HEK293 (cell line): ENCODE measurements around the gene STX10.

Source experiments
- BCL11A ChIP-seq: fragments of 450-650 bp; formaldehyde crosslinking; IDR thresholded peaks from 2 replicates; pipeline ENCODE4 v1.5.1; 2016; ENCODE audit warnings: low read depth, missing biosample characterization, missing genetic modification characterization
- EGR2 ChIP-seq: fragments of 450-650 bp; formaldehyde crosslinking; IDR thresholded peaks from 2 replicates; pipeline ENCODE4 v1.5.1; 2016; ENCODE audit warnings: low read depth, missing biosample characterization, missing genetic modification characterization
- HOXC10 ChIP-seq: sonication (generic); formaldehyde crosslinking; IDR thresholded peaks from 2 replicates; pipeline ENCODE4 v1.8.1; 2023; ENCODE audit warnings: mild to moderate bottlenecking, missing genetic modification reagents
- IKZF3 ChIP-seq: fragments of 450-650 bp; IDR thresholded peaks from 2 replicates; pipeline ENCODE4 v1.5.0; 2018; ENCODE audit warnings: missing biosample characterization, mild to moderate bottlenecking, missing genetic modification characterization, moderate library complexity
- KLF7 ChIP-seq: fragments of 450-650 bp; formaldehyde crosslinking; IDR thresholded peaks from 2 replicates; pipeline ENCODE4 v1.5.1; 2016; ENCODE audit warnings: missing biosample characterization, missing genetic modification characterization, borderline replicate concordance
- SCRT1 ChIP-seq: fragments of 450-650 bp; formaldehyde crosslinking; IDR thresholded peaks from 2 replicates; pipeline ENCODE4 v1.5.1; 2016; ENCODE audit warnings: missing biosample characterization, missing genetic modification characterization, borderline replicate concordance
- ZBTB17 ChIP-seq: fragments of 450-650 bp; formaldehyde crosslinking; IDR thresholded peaks from 2 replicates; pipeline ENCODE4 v1.5.1; 2016; ENCODE audit warnings: missing biosample characterization, missing genetic modification characterization
- ZEB2 ChIP-seq: fragments of 450-650 bp; formaldehyde crosslinking; IDR thresholded peaks from 2 replicates; pipeline ENCODE4 v1.5.1; 2016; ENCODE audit warnings: missing biosample characterization, missing genetic modification characterization
- ZFP37 ChIP-seq: fragments of 450-650 bp; formaldehyde crosslinking; IDR thresholded peaks from 2 replicates; pipeline ENCODE4 v1.5.1; 2016; ENCODE audit warnings: missing biosample characterization, missing genetic modification characterization
- ZNF155 ChIP-seq: fragments of 450-650 bp; formaldehyde crosslinking; IDR thresholded peaks from 2 replicates; pipeline ENCODE4 v1.5.1; 2016; ENCODE audit warnings: missing biosample characterization, missing genetic modification characterization
- ZNF175 ChIP-seq: fragments of 450-650 bp; formaldehyde crosslinking; IDR thresholded peaks from 2 replicates; pipeline ENCODE4 v1.5.1; 2016; ENCODE audit warnings: missing biosample characterization, missing genetic modification characterization
- ZNF18 ChIP-seq: fragments of 450-650 bp; formaldehyde crosslinking; IDR thresholded peaks from 2 replicates; pipeline ENCODE4 v1.5.1; 2016; ENCODE audit warnings: missing biosample characterization, missing genetic modification characterization
- ZNF221 ChIP-seq: fragments of 450-650 bp; formaldehyde crosslinking; IDR thresholded peaks from 2 replicates; pipeline ENCODE4 v1.5.1; 2017; ENCODE audit warnings: missing biosample characterization, missing genetic modification characterization, borderline replicate concordance
- ZNF292 ChIP-seq: fragments of 450-650 bp; formaldehyde crosslinking; IDR thresholded peaks from 2 replicates; pipeline ENCODE4 v1.5.1; 2016; ENCODE audit warnings: low read depth, missing biosample characterization, missing genetic modification characterization, borderline replicate concordance
- ZNF311 ChIP-seq: fragments of 450-650 bp; formaldehyde crosslinking; IDR thresholded peaks from 2 replicates; pipeline ENCODE4 v1.5.1; 2017; ENCODE audit warnings: missing biosample characterization, missing genetic modification characterization, borderline replicate concordance
- ZNF335 ChIP-seq: fragments of 450-650 bp; formaldehyde crosslinking; conservative IDR thresholded peaks from 2 replicates; pipeline ENCODE4 v1.5.1; 2016; ENCODE audit warnings: missing biosample characterization, missing genetic modification characterization
- ZNF391 ChIP-seq: fragments of 450-650 bp; formaldehyde crosslinking; IDR thresholded peaks from 2 replicates; pipeline ENCODE4 v1.5.1; 2016; ENCODE audit warnings: low read depth, missing biosample characterization, missing genetic modification characterization, borderline replicate concordance
- ZNF433 ChIP-seq: fragments of 450-650 bp; formaldehyde crosslinking; IDR thresholded peaks from 2 replicates; pipeline ENCODE4 v1.5.1; 2016; ENCODE audit warnings: missing biosample characterization, missing genetic modification characterization, low read depth
- ZNF473 ChIP-seq: fragments of 450-650 bp; formaldehyde crosslinking; IDR thresholded peaks from 2 replicates; pipeline ENCODE4 v1.5.1; 2017; ENCODE audit warnings: missing biosample characterization, missing genetic modification characterization
- ZNF529 ChIP-seq: fragments of 450-650 bp; formaldehyde crosslinking; IDR thresholded peaks from 2 replicates; pipeline ENCODE4 v1.5.1; 2017; ENCODE audit warnings: missing genetic modification characterization, missing biosample characterization; ENCODE audit not compliant: insufficient replicate concordance
- ZNF530 ChIP-seq: fragments of 450-650 bp; formaldehyde crosslinking; IDR thresholded peaks from 2 replicates; pipeline ENCODE4 v1.5.1; 2016; ENCODE audit warnings: low read depth, missing biosample characterization, missing genetic modification characterization
- ZNF600 ChIP-seq: fragments of 450-650 bp; formaldehyde crosslinking; IDR thresholded peaks from 2 replicates; pipeline ENCODE4 v1.5.1; 2016; ENCODE audit warnings: missing biosample characterization, missing genetic modification characterization
- ZNF660 ChIP-seq: fragments of 450-650 bp; IDR thresholded peaks from 2 replicates; pipeline ENCODE4 v1.5.1; 2018; ENCODE audit warnings: missing biosample characterization, mild to moderate bottlenecking, missing genetic modification characterization
- ZNF670 ChIP-seq: fragments of 450-650 bp; formaldehyde crosslinking; IDR thresholded peaks from 2 replicates; pipeline ENCODE4 v1.5.1; 2016; ENCODE audit warnings: missing biosample characterization, missing genetic modification characterization, low read depth
- ZNF791 ChIP-seq: fragments of 450-650 bp; formaldehyde crosslinking; IDR thresholded peaks from 2 replicates; pipeline ENCODE4 v1.5.1; 2016; ENCODE audit warnings: missing biosample characterization, missing genetic modification characterization
- ZNF837 ChIP-seq: fragments of 450-650 bp; formaldehyde crosslinking; IDR thresholded peaks from 2 replicates; pipeline ENCODE4 v1.5.1; 2016; ENCODE audit warnings: missing biosample characterization, missing genetic modification characterization
- TF ChIP-seq, protein P1 (sequence below): fragments of 450-650 bp; formaldehyde crosslinking; IDR thresholded peaks from 2 replicates; pipeline ENCODE4 v1.5.0; 2017; ENCODE audit warnings: missing biosample characterization, missing genetic modification characterization, borderline replicate concordance
- TF ChIP-seq, protein P2 (sequence below): fragments of 450-650 bp; formaldehyde crosslinking; IDR thresholded peaks from 2 replicates; pipeline ENCODE4 v1.5.1; 2016; ENCODE audit warnings: missing biosample characterization, missing genetic modification characterization
- TF ChIP-seq, protein P3 (sequence below): fragments of 450-650 bp; formaldehyde crosslinking; IDR thresholded peaks from 2 replicates; pipeline ENCODE4 v1.5.1; 2017; ENCODE audit warnings: missing biosample characterization, mild to moderate bottlenecking, missing genetic modification characterization, moderate library complexity
- TF ChIP-seq, protein P4 (sequence below): fragments of 450-650 bp; formaldehyde crosslinking; IDR thresholded peaks from 2 replicates; pipeline ENCODE4 v1.5.1; 2016; ENCODE audit warnings: missing biosample characterization, missing genetic modification characterization

STX10 gene

GRCh38 chr19:13152974-13153568, 2.9 kb upstream of the STX10 start (continued):
- TF ChIP-seq, protein P1, sequence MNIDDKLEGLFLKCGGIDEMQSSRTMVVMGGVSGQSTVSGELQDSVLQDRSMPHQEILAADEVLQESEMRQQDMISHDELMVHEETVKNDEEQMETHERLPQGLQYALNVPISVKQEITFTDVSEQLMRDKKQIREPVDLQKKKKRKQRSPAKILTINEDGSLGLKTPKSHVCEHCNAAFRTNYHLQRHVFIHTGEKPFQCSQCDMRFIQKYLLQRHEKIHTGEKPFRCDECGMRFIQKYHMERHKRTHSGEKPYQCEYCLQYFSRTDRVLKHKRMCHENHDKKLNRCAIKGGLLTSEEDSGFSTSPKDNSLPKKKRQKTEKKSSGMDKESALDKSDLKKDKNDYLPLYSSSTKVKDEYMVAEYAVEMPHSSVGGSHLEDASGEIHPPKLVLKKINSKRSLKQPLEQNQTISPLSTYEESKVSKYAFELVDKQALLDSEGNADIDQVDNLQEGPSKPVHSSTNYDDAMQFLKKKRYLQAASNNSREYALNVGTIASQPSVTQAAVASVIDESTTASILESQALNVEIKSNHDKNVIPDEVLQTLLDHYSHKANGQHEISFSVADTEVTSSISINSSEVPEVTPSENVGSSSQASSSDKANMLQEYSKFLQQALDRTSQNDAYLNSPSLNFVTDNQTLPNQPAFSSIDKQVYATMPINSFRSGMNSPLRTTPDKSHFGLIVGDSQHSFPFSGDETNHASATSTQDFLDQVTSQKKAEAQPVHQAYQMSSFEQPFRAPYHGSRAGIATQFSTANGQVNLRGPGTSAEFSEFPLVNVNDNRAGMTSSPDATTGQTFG, result peak; percentile 79; the same call in 1 of the 2 replicates
- TF ChIP-seq BCL11A (tag by site-specific recombination), result 0 out of 2 replicates have a peak, but pooled peaks have one; percentile 27
- no peak for TF ChIP-seq ZNF175 (tag by site-specific recombination)
- no peak for TF ChIP-seq ZNF433 (tag by site-specific recombination)
- no peak for TF ChIP-seq ZNF221 (tag by site-specific recombination)
- TF ChIP-seq ZNF391 (tag by site-specific recombination), result peak; percentile 92; the same call in 1 of the 2 replicates
- peak; percentile 79 for TF ChIP-seq SCRT1 (tag by site-specific recombination)
- peak; percentile 77; the same call in 1 of the 2 replicates for TF ChIP-seq ZEB2 (tag by site-specific recombination)
- no peak for TF ChIP-seq ZNF530 (tag by site-specific recombination)
- 0 out of 2 replicates have a peak, but pooled peaks have one; percentile 29 for TF ChIP-seq ZNF791
- no peak for TF ChIP-seq ZNF473 (tag by site-specific recombination)
- 0 out of 2 replicates have a peak, but pooled peaks have one; percentile 84 for TF ChIP-seq ZNF837 (tag by site-specific recombination)
- no peak for TF ChIP-seq ZNF670 (tag by site-specific recombination)
- TF ChIP-seq ZNF600 (tag by site-specific recombination), result peak; percentile 98
- TF ChIP-seq ZNF292 (tag by site-specific recombination), result no peak
- 0 out of 2 replicates have a peak, but pooled peaks have one; percentile 43 for TF ChIP-seq ZNF18
- TF ChIP-seq ZNF660 (tag by site-specific recombination), result peak; percentile 84; the same call in 1 of the 2 replicates
- TF ChIP-seq, protein P2, sequence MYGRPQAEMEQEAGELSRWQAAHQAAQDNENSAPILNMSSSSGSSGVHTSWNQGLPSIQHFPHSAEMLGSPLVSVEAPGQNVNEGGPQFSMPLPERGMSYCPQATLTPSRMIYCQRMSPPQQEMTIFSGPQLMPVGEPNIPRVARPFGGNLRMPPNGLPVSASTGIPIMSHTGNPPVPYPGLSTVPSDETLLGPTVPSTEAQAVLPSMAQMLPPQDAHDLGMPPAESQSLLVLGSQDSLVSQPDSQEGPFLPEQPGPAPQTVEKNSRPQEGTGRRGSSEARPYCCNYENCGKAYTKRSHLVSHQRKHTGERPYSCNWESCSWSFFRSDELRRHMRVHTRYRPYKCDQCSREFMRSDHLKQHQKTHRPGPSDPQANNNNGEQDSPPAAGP (tag by site-specific recombination), result peak; percentile 95
- no peak for TF ChIP-seq IKZF3 (tag by site-specific recombination)
- TF ChIP-seq ZBTB17 (tag by site-specific recombination), result peak; percentile 56; the same call in 1 of the 2 replicates
- no peak for TF ChIP-seq ZNF155 (tag by site-specific recombination)
- no peak; the same call in 1 of the 2 replicates for TF ChIP-seq HOXC10 (CRISPR knock-in tag)
- TF ChIP-seq, protein P3, sequence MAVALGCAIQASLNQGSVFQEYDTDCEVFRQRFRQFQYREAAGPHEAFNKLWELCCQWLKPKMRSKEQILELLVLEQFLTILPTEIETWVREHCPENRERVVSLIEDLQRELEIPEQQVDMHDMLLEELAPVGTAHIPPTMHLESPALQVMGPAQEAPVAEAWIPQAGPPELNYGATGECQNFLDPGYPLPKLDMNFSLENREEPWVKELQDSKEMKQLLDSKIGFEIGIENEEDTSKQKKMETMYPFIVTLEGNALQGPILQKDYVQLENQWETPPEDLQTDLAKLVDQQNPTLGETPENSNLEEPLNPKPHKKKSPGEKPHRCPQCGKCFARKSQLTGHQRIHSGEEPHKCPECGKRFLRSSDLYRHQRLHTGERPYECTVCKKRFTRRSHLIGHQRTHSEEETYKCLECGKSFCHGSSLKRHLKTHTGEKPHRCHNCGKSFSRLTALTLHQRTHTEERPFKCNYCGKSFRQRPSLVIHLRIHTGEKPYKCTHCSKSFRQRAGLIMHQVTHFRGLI, result peak; percentile 98
- TF ChIP-seq EGR2, result peak; percentile 79
- no peak for TF ChIP-seq ZNF529 (tag by site-specific recombination)
- peak; percentile 17; the same call in 1 of the 2 replicates for TF ChIP-seq ZNF335
- TF ChIP-seq ZFP37 (tag by site-specific recombination), result peak; percentile 97
- peak; percentile 83; the same call in 1 of the 2 replicates for TF ChIP-seq KLF7 (tag by site-specific recombination)
- no peak for TF ChIP-seq ZNF311 (tag by site-specific recombination)
- TF ChIP-seq, protein P4, sequence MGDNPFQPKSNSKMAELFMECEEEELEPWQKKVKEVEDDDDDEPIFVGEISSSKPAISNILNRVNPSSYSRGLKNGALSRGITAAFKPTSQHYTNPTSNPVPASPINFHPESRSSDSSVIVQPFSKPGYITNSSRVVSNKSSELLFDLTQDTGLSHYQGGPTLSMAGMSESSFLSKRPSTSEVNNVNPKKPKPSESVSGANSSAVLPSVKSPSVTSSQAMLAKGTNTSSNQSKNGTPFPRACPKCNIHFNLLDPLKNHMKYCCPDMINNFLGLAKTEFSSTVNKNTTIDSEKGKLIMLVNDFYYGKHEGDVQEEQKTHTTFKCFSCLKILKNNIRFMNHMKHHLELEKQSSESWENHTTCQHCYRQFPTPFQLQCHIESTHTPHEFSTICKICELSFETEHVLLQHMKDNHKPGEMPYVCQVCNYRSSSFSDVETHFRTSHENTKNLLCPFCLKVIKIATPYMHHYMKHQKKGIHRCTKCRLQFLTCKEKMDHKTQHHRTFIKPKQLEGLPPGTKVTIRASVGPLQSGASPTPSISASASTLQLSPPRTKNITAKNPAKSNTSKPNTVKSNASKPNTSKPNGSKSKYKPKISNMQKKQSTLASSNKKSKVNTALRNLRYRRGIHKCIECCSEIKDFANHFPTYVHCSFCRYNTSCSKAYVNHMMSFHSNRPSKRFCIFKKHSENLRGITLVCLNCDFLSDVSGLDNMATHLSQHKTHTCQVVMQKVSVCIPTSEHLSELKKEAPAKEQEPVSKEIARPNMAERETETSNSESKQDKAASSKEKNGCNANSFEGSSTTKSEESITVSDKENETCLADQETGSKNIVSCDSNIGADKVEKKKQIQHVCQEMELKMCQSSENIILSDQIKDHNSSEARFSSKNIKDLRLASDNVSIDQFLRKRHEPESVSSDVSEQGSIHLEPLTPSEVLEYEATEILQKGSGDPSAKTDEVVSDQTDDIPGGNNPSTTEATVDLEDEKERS (tag by site-specific recombination), result peak; percentile 55; the same call in 1 of the 2 replicates
